HG03439 (cell line): ENCODE measurements around the gene GNRH2.
"Not testable (repeated sequence)": the region's sequence is repeated elsewhere in the genome, so short reads cannot be mapped to it uniquely, and the experiment has no call there.

Experiments used
- ATAC-seq: cut with Tn5 transposase; IDR thresholded peaks from one replicate; pipeline ENCODE4 v1.9.1; 2021; ENCODE audit warnings: mild to moderate bottlenecking, moderate library complexity; ENCODE audit not compliant: unreplicated experiment

GNRH2 gene

GRCh38 chr20:3072530-3073250 lies 29.3 kb downstream of the GNRH2 start:
- ATAC-seq = no peak

GRCh38 chr20:3073251-3073643 lies 29.8 kb downstream of the GNRH2 start:
- ATAC-seq = not testable (repeated sequence)

GRCh38 chr20:3074812-3075211 lies 31.4 kb downstream of the GNRH2 start:
- no peak for ATAC-seq

- not testable (repeated sequence) for ATAC-seq
Observed at GRCh38 chr20:3075315-3075714, 31.9 kb downstream of the GNRH2 start.

GRCh38 chr20:3077618-3078134 lies 34.3 kb downstream of the GNRH2 start:
- no peak for ATAC-seq

- no peak for ATAC-seq
Observed at GRCh38 chr20:3080939-3081388, 37.5 kb downstream of the GNRH2 start.

- ATAC-seq = no peak
Observed at GRCh38 chr20:3081641-3082040, 38.2 kb downstream of the GNRH2 start.

GRCh38 chr20:3082306-3082951 lies 39.0 kb downstream of the GNRH2 start:
- ATAC-seq = no peak

GRCh38 chr20:3082955-3083952 lies 39.8 kb downstream of the GNRH2 start:
- ATAC-seq = no peak

- no peak for ATAC-seq
Observed at GRCh38 chr20:3084283-3084985, 41.0 kb downstream of the GNRH2 start, which contains the start of gene AVP. TSS of gene AVP (minus strand) at chr20:3084724. CDS start at chr20:3084674, 50 bp downstream.

GRCh38 chr20:3084986-3085360 lies 41.6 kb downstream of the GNRH2 start:
- ATAC-seq = no peak

GRCh38 chr20:3085571-3086072 lies 42.2 kb downstream of the GNRH2 start:
- no peak for ATAC-seq

- ATAC-seq = no peak
Observed at GRCh38 chr20:3088031-3088430, 44.6 kb downstream of the GNRH2 start.

GRCh38 chr20:3090565-3090964 lies 47.1 kb downstream of the GNRH2 start:
- no peak for ATAC-seq

GRCh38 chr20:3092611-3093379 lies 49.4 kb downstream of the GNRH2 start:
- no peak for ATAC-seq

GRCh38 chr20:3093861-3094361 lies 50.5 kb downstream of the GNRH2 start:
- ATAC-seq = no peak

GRCh38 chr20:3094848-3095629 lies 51.6 kb downstream of the GNRH2 start:
- ATAC-seq = no peak
